OCI-LY3 (cell line): Measurements from ENCODE around the gene BICD2.
"Not testable (repeated sequence)": the region's sequence is repeated elsewhere in the genome, so short reads cannot be mapped to it uniquely, and the experiment has no call there.

Experiments used
- H2AFZ ChIP-seq: fragments of 200-600, 300-600 bp; shearing (Covaris generic); 2 replicates; pipeline ENCODE4 v1.6.0; 2014; ENCODE audit warnings: antibody characterized with exemption, low read depth, low read length
- H3K27ac ChIP-seq: fragments of 200-600, 300-600 bp; sonication (generic); 2 replicates; pipeline ENCODE4 v1.5.1; 2014; ENCODE audit warnings: mild to moderate bottlenecking, low read length, moderate library complexity, mixed read lengths
- H3K27me3 ChIP-seq: fragments of 200-600, 300-600 bp; sonication (generic); 2 replicates; pipeline ENCODE4 v1.6.1; 2014; ENCODE audit warnings: low read depth, low read length, mixed read lengths
- H3K36me3 ChIP-seq: fragments of 200-600, 300-600 bp; sonication (generic); replicated peaks from 2 replicates; pipeline ENCODE3; 2014; ENCODE audit warnings: low read depth, low read length, mixed read lengths
- H3K4me1 ChIP-seq: fragments of 300-600, 200-600 bp; sonication (generic); 2 replicates; pipeline ENCODE4 v1.6.1; 2014; ENCODE audit warnings: low read length, mixed read lengths
- H3K4me2 ChIP-seq: fragments of 200-600, 300-600 bp; sonication (generic); 2 replicates; pipeline ENCODE4 v1.6.1; 2014; ENCODE audit warnings: low read length, mixed read lengths
- H3K4me3 ChIP-seq: fragments of 300-600, 200-600 bp; sonication (generic); 2 replicates; pipeline ENCODE4 v1.5.1; 2014; ENCODE audit warnings: antibody characterized with exemption, mild to moderate bottlenecking, low read length, moderate library complexity
- H3K79me2 ChIP-seq: fragments of 300-600, 200-600 bp; shearing (Covaris generic); 2 replicates; pipeline ENCODE4 v1.6.1; 2014; ENCODE audit warnings: mild to moderate bottlenecking, low read length, mixed read lengths
- H3K9ac ChIP-seq: fragments of 300-600, 200-600 bp; shearing (Covaris generic); 2 replicates; pipeline ENCODE4 v1.6.0; 2014; ENCODE audit warnings: mild to moderate bottlenecking, low read length, moderate library complexity
- H3K9me3 ChIP-seq: fragments of 200-600, 300-600 bp; shearing (Covaris generic); 2 replicates; pipeline ENCODE4 v1.6.1; 2014; ENCODE audit warnings: low read length, mixed read lengths; ENCODE audit not compliant: insufficient read depth
- H4K20me1 ChIP-seq: fragments of 200-600, 300-600 bp; sonication (generic); 2 replicates; pipeline ENCODE4 v1.6.1; 2016; ENCODE audit warnings: low read length, mixed read lengths; ENCODE audit not compliant: insufficient read depth
- CTCF ChIP-seq: fragments of 200-600, 300-600 bp; sonication (generic); IDR thresholded peaks from 2 replicates; pipeline ENCODE4 v1.5.1; 2014; ENCODE audit warnings: antibody characterized with exemption, low read length, low read depth
- EZH2phosphoT487 ChIP-seq: fragments of 200-600 bp; shearing (Covaris generic); IDR thresholded peaks from 2 replicates; pipeline ENCODE4 v1.6.1; 2018; ENCODE audit warnings: antibody characterized with exemption, mixed run types, low read depth

Gene BICD2

GRCh38 chr9:92807031-92807756, 42.6 kb upstream of the BICD2 start:
- no peaks in the 10 kb centered on the region for H4K20me1 ChIP-seq
- no peaks in the 10 kb centered on the region for H3K9me3 ChIP-seq
- H3K36me3 ChIP-seq = no peaks in the 10 kb centered on the region
- no peak overlapping the region for H3K9ac ChIP-seq
- H3K4me2 ChIP-seq = no peak overlapping the region
- no peaks in the 10 kb centered on the region for H3K4me1 ChIP-seq
- no peak overlapping the region for H3K27ac ChIP-seq
- no peak overlapping the region for H2AFZ ChIP-seq
- H3K27me3 ChIP-seq = no peaks in the 10 kb centered on the region
- TF ChIP-seq CTCF (no peak), EZH2phosphoT487 (no peak)
- H3K79me2 ChIP-seq = no peaks in the 10 kb centered on the region
- H3K4me3 ChIP-seq = no peak overlapping the region

GRCh38 chr9:92804727-92805126, 40.1 kb upstream of the BICD2 start:
- H3K27me3 ChIP-seq = no peaks in the 10 kb centered on the region

GRCh38 chr9:92798358-92798757, 33.7 kb upstream of the BICD2 start:
- H3K9ac ChIP-seq = no peak overlapping the region
- H3K36me3 ChIP-seq = no peaks in the 10 kb centered on the region
- TF ChIP-seq CTCF (no peak), EZH2phosphoT487 (no peak)
- H3K79me2 ChIP-seq = no peaks in the 10 kb centered on the region
- no peak overlapping the region for H2AFZ ChIP-seq
- H3K27me3 ChIP-seq = no peaks in the 10 kb centered on the region
- no peak overlapping the region for H3K27ac ChIP-seq
- H3K4me2 ChIP-seq = no peak overlapping the region
- no peak overlapping the region for H3K4me3 ChIP-seq
- peaks cover 44% of the 10 kb centered on the region for H3K4me1 ChIP-seq
- no peaks in the 10 kb centered on the region for H4K20me1 ChIP-seq
- no peaks in the 10 kb centered on the region for H3K9me3 ChIP-seq

More at GRCh38 chr9:92804727-92805126, 40.1 kb upstream of the BICD2 start:
- no peak overlapping the region for H3K4me3 ChIP-seq
- no peak overlapping the region for H3K27ac ChIP-seq
- H3K36me3 ChIP-seq = no peaks in the 10 kb centered on the region
- no peak overlapping the region for H3K4me2 ChIP-seq
- H3K4me1 ChIP-seq = peaks cover 15% of the 10 kb centered on the region
- no peak overlapping the region for H2AFZ ChIP-seq
- no peak overlapping the region for H3K9ac ChIP-seq
- H4K20me1 ChIP-seq = no peaks in the 10 kb centered on the region
- H3K9me3 ChIP-seq = no peaks in the 10 kb centered on the region
- no peak for TF ChIP-seq EZH2phosphoT487
- no peak for TF ChIP-seq CTCF
- H3K79me2 ChIP-seq = no peaks in the 10 kb centered on the region

GRCh38 chr9:92796337-92796804, 31.7 kb upstream of the BICD2 start:
- Histone ChIP-seq H3K4me1 (peaks cover 49% of the 10 kb centered on the region), H3K4me2 (peak overlapping the region; percentile 87), H3K27ac (0 out of 2 replicates have a peak overlapping the region, but pooled peaks have one; percentile 37), H3K4me3 (peak overlapping the region; percentile 56), H2AFZ (peak overlapping the region; percentile 67)
- H3K36me3 ChIP-seq, H4K20me1 ChIP-seq, H3K9me3 ChIP-seq, H3K79me2 ChIP-seq, H3K9ac ChIP-seq, H3K27me3 ChIP-seq: not testable (repeated sequence)
